Keratinocyte (primary cell): ENCODE data around the gene NOTUM. TPM values are rescaled to one million over a fixed set of nuclear protein-coding genes. Genes with fewer than 3 reads are reported as not detected.

Source experiments
- DNase-seq: peaks from one replicate; pipeline ENCODE4 v3.0.0-alpha.2; 2011; ENCODE audit warnings: low read depth, missing footprints, low spot score
- FAIRE-seq: peaks from 2 replicates; lab custom pipeline; 2011; peaks lifted over from hg19 to GRCh38; lab: Jason Lieb, UNC
- H2AFZ ChIP-seq: 2 replicates; pipeline ENCODE4 v1.6.0; 2012; ENCODE audit warnings: low read length, control low read depth, inconsistent platforms; ENCODE audit not compliant: control insufficient read depth
- H3K27ac ChIP-seq: 2 replicates; pipeline ENCODE4 v1.5.1; 2011; ENCODE audit warnings: low read length; ENCODE audit not compliant: control insufficient read depth, insufficient read depth
- H3K27me3 ChIP-seq: 3 replicates; pipeline ENCODE4 v1.6.0; 2011; ENCODE audit warnings: low read length; ENCODE audit not compliant: control insufficient read depth, insufficient read depth; ENCODE audit errors: extremely low read depth
- H3K36me3 ChIP-seq, 2 experiments: 2 replicates in 1 of 2; 3 replicates in 1 of 2; pipeline ENCODE4 v1.5.1; 2011; ENCODE audit warnings: low read length in 2 of 2, mild to moderate bottlenecking in 1 of 2; ENCODE audit not compliant: control insufficient read depth in 2 of 2, insufficient read depth in 2 of 2; ENCODE audit errors: extremely low read depth in 1 of 2
- H3K4me1 ChIP-seq: 3 replicates; pipeline ENCODE4 v1.5.1; 2011; ENCODE audit warnings: low read length; ENCODE audit not compliant: control insufficient read depth, insufficient read depth; ENCODE audit errors: extremely low read depth
- H3K4me2 ChIP-seq: 3 replicates; pipeline ENCODE4 v1.6.0; 2011; ENCODE audit warnings: low read depth, low read length; ENCODE audit not compliant: control insufficient read depth, insufficient read depth; ENCODE audit errors: extremely low read depth
- H3K4me3 ChIP-seq, 3 experiments: fragments of 200-600 bp in 1 of 3; sonication (generic) in 1 of 3; 2 replicates in 2 of 3; 3 replicates in 1 of 3; pipeline ENCODE4 v1.5.1; 2011 to 2016; ENCODE audit warnings: low read length in 3 of 3, mild to moderate bottlenecking in 3 of 3, control low read depth in 2 of 3, inconsistent platforms in 1 of 3, low read depth in 1 of 3, mixed read lengths in 1 of 3, mixed run types in 1 of 3, moderate library complexity in 1 of 3; ENCODE audit not compliant: control insufficient read depth in 2 of 3, insufficient read depth in 2 of 3; ENCODE audit errors: extremely low read depth in 1 of 3
- H3K79me2 ChIP-seq: 2 replicates; pipeline ENCODE4 v1.6.0; 2012; ENCODE audit warnings: low read length; ENCODE audit not compliant: control insufficient read depth, insufficient read depth
- H3K9ac ChIP-seq: 3 replicates; pipeline ENCODE4 v1.6.0; 2011; ENCODE audit warnings: low read length; ENCODE audit not compliant: control insufficient read depth, insufficient read depth; ENCODE audit errors: extremely low read depth
- H3K9me1 ChIP-seq: 3 replicates; pipeline ENCODE4 v1.6.0; 2011; ENCODE audit warnings: low read length; ENCODE audit not compliant: control insufficient read depth, insufficient read depth; ENCODE audit errors: extremely low read depth
- H3K9me3 ChIP-seq: 2 replicates; pipeline ENCODE4 v1.5.1; 2012; ENCODE audit warnings: low read depth, low read length; ENCODE audit not compliant: control insufficient read depth
- H4K20me1 ChIP-seq: 3 replicates; pipeline ENCODE4 v1.6.0; 2011; ENCODE audit warnings: low read length; ENCODE audit not compliant: control insufficient read depth, insufficient read depth; ENCODE audit errors: extremely low read depth
- CTCF ChIP-seq, 3 experiments: IDR thresholded peaks in 1 of 3; conservative IDR thresholded peaks in 1 of 3; optimal IDR thresholded peaks in 1 of 3; 2 replicates in 2 of 3; 3 replicates in 1 of 3; pipeline versions ENCODE3 to v1.5.1; 2011; ENCODE audit warnings: low read length in 3 of 3, mild to moderate bottlenecking in 3 of 3, moderate library complexity in 2 of 3, control low read depth in 1 of 3, inconsistent platforms in 1 of 3; ENCODE audit not compliant: insufficient read depth in 2 of 3; ENCODE audit errors: extremely low read depth in 1 of 3
- EZH2 ChIP-seq: IDR thresholded peaks from one replicate; pipeline ENCODE4 v1.6.1; 2012; ENCODE audit warnings: inconsistent platforms, mild to moderate bottlenecking, low read length, moderate library complexity
- dilution Hi-C: fragments of 300-500 bp; cut with MboI; formaldehyde crosslinking; loops from one replicate; pipeline ENCODE4 v1.7.0; 2020; ENCODE audit warnings: low sequenced_read_pairs; ENCODE audit not compliant: extremely low pct_ligation_motif_present
- polyA plus RNA-seq, 5 experiments: library from polyadenylated mRNA; depleted of rRNA in 3 of 5; stranded (reverse) in 3 of 5; stranded (forward) in 1 of 5; unstranded in 1 of 5; fragments of >200 nt; gene quantifications; 1 replicate in 1 of 5; 2 replicates in 3 of 5; 3 replicates in 1 of 5; pipeline versions ENCODE4 v1.2.1 to v1.2.3, GENCODE V29; 2011 to 2012; ENCODE audit warnings: missing spikeins in 2 of 5, low read depth in 1 of 5, low replicate concordance in 1 of 5

Gene NOTUM
- polyA plus RNA-seq, 1 donor (not counting 4 experiments of a cell fraction or from before 2014, with no cell fraction given), result not detected

- Histone ChIP-seq H3K9ac (no peak overlapping the region), H3K9me1 (peaks cover 4% of the 10 kb centered on the region), H3K4me2 (no peak overlapping the region), H4K20me1 (peaks cover 10% of the 10 kb centered on the region), H3K27ac (no peak overlapping the region), H2AFZ (no peak overlapping the region), H3K27me3 (no peaks in the 10 kb centered on the region), H3K36me3 (peaks cover 36% of the 10 kb centered on the region in 2 experiments), H3K9me3 (no peaks in the 10 kb centered on the region), H3K4me3 (no peak overlapping the region), H3K79me2 (peaks cover 36% of the 10 kb centered on the region), H3K4me1 (peaks cover 29% of the 10 kb centered on the region)
- no peak for DNase-seq
- TF ChIP-seq CTCF (optimal IDR thresholded peaks at IDR 0.05 in 1 of 3, IDR thresholded peaks at IDR 0.05 in 1 of 3, conservative IDR thresholded peaks at IDR 0.05 in 1 of 3; ENCODE audit: extremely low read depth in 1 of 3, insufficient read depth in 2 of 3, low read length in 3 of 3) (no peak), EZH2 (no peak)
- no peak for FAIRE-seq
- dilution Hi-C loops, result no loop called here
These were observed 45.7 kb downstream of the NOTUM start for GRCh38 chr17:81915331-81915730.

GRCh38 chr17:81914103-81914850 lies 46.7 kb downstream of the NOTUM start:
- DNase-seq (no peak), FAIRE-seq (no peak)
- H3K4me1 ChIP-seq, result peaks cover 36% of the 10 kb centered on the region
- H3K79me2 ChIP-seq, result peaks cover 36% of the 10 kb centered on the region
- dilution Hi-C loops, result no loop called here
- no peak overlapping the region for H2AFZ ChIP-seq
- H3K27ac ChIP-seq, result no peak overlapping the region
- H3K9me3 ChIP-seq, result no peaks in the 10 kb centered on the region
- peaks cover 8% of the 10 kb centered on the region for H4K20me1 ChIP-seq
- no peak for TF ChIP-seq CTCF (optimal IDR thresholded peaks at IDR 0.05 in 1 of 3, IDR thresholded peaks at IDR 0.05 in 1 of 3, conservative IDR thresholded peaks at IDR 0.05 in 1 of 3; ENCODE audit: extremely low read depth in 1 of 3, insufficient read depth in 2 of 3, low read length in 3 of 3)
- no peak overlapping the region for H3K4me3 ChIP-seq
- H3K36me3 ChIP-seq, result peaks cover 26 to 27% of the 10 kb centered on the region in 2 experiments
- no peak overlapping the region for H3K9ac ChIP-seq
- no peaks in the 10 kb centered on the region for H3K27me3 ChIP-seq
- no peak overlapping the region for H3K4me2 ChIP-seq
- H3K9me1 ChIP-seq, result peaks cover 7% of the 10 kb centered on the region
